ENCODE results near the gene ACAN.

- TF ChIP-seq, protein P1, sequence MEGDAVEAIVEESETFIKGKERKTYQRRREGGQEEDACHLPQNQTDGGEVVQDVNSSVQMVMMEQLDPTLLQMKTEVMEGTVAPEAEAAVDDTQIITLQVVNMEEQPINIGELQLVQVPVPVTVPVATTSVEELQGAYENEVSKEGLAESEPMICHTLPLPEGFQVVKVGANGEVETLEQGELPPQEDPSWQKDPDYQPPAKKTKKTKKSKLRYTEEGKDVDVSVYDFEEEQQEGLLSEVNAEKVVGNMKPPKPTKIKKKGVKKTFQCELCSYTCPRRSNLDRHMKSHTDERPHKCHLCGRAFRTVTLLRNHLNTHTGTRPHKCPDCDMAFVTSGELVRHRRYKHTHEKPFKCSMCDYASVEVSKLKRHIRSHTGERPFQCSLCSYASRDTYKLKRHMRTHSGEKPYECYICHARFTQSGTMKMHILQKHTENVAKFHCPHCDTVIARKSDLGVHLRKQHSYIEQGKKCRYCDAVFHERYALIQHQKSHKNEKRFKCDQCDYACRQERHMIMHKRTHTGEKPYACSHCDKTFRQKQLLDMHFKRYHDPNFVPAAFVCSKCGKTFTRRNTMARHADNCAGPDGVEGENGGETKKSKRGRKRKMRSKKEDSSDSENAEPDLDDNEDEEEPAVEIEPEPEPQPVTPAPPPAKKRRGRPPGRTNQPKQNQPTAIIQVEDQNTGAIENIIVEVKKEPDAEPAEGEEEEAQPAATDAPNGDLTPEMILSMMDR (IDR thresholded peaks at IDR 0.05; ENCODE audit: low read length): no peak
- no peak for TF ChIP-seq EZH2 (optimal IDR thresholded peaks at IDR 0.05; ENCODE audit: low read depth, low read length)
Observed at GRCh38 chr15:88876573-88876972, 73.3 kb downstream of the ACAN start.

All from MM.1S (cell line).